H9 (cell line): ENCODE data around the gene MUC5B. TPM values are rescaled to one million over a fixed set of nuclear protein-coding genes. Genes with fewer than 3 reads are reported as not detected.
A peak's percentile ranks its signal among the peaks of the same experiment; 100 is the strongest.

ENCODE experiments used
- DNase-seq: peaks from one replicate; pipeline ENCODE4 v3.0.0-alpha.2; 2017
- H2AFZ ChIP-seq: one replicate; pipeline ENCODE4 v1.6.1; 2013; ENCODE audit warnings: mild to moderate bottlenecking, low read length, control low read depth, moderate library complexity
- H2AK5ac ChIP-seq: 2 replicates; pipeline ENCODE4 v1.6.1; 2013; ENCODE audit warnings: low read length, control low read depth, mixed read lengths; ENCODE audit not compliant: insufficient read length
- H2BK120ac ChIP-seq: one replicate; pipeline ENCODE4 v1.6.1; 2013; ENCODE audit warnings: low read depth, mild to moderate bottlenecking, low read length, control low read depth, inconsistent platforms; ENCODE audit not compliant: poor library complexity, severe bottlenecking
- H2BK12ac ChIP-seq: 2 replicates; pipeline ENCODE4 v1.6.1; 2013; ENCODE audit warnings: low read length, control low read depth, mixed read lengths, low read depth; ENCODE audit not compliant: insufficient read length
- H2BK15ac ChIP-seq: 2 replicates; pipeline ENCODE4 v1.6.1; 2013; ENCODE audit warnings: low read depth, low read length, control low read depth
- H2BK20ac ChIP-seq: one replicate; pipeline ENCODE4 v1.6.1; 2013; ENCODE audit warnings: low read depth, mild to moderate bottlenecking, low read length, control low read depth, inconsistent platforms; ENCODE audit not compliant: poor library complexity, severe bottlenecking
- H2BK5ac ChIP-seq: 2 replicates; pipeline ENCODE4 v1.6.1; 2013; ENCODE audit warnings: low read length, control low read depth, mixed read lengths; ENCODE audit not compliant: insufficient read length
- H3K14ac ChIP-seq: 2 replicates; pipeline ENCODE4 v1.6.1; 2013; ENCODE audit warnings: low read length, control low read depth; ENCODE audit not compliant: insufficient read depth
- H3K18ac ChIP-seq: 2 replicates; pipeline ENCODE4 v1.6.1; 2013; ENCODE audit warnings: low read depth, mild to moderate bottlenecking, mixed read lengths, low read length, control low read depth; ENCODE audit not compliant: insufficient read length
- H3K23ac ChIP-seq: 2 replicates; pipeline ENCODE4 v1.6.1; 2013; ENCODE audit warnings: low read length, control low read depth, mixed read lengths, low read depth; ENCODE audit not compliant: insufficient read length
- H3K23me2 ChIP-seq: 2 replicates; pipeline ENCODE4 v1.6.1; 2013; ENCODE audit warnings: low read depth, mild to moderate bottlenecking, mixed read lengths, low read length, control low read depth; ENCODE audit not compliant: insufficient read length, poor library complexity, severe bottlenecking
- H3K27ac ChIP-seq: 2 replicates; pipeline ENCODE4 v1.5.1; 2013; ENCODE audit warnings: low read length, control low read depth, mixed read lengths, low read depth; ENCODE audit not compliant: insufficient read length
- H3K27me3 ChIP-seq: 2 replicates; pipeline ENCODE4 v1.6.1; 2013; ENCODE audit warnings: low read length, control low read depth, inconsistent platforms; ENCODE audit not compliant: insufficient read depth
- H3K4ac ChIP-seq: 2 replicates; pipeline ENCODE4 v1.6.1; 2013; ENCODE audit warnings: low read depth, mild to moderate bottlenecking, control low read depth, inconsistent platforms, low read length, moderate library complexity
- H3K4me1 ChIP-seq: 2 replicates; pipeline ENCODE4 v1.6.1; 2013; ENCODE audit warnings: low read length, control low read depth, inconsistent platforms; ENCODE audit not compliant: insufficient read depth
- H3K4me2 ChIP-seq: 2 replicates; pipeline ENCODE4 v1.6.1; 2013; ENCODE audit warnings: low read length, control low read depth, mixed read lengths; ENCODE audit not compliant: insufficient read length, insufficient read depth
- H3K56ac ChIP-seq: 2 replicates; pipeline ENCODE4 v1.6.1; 2013; ENCODE audit warnings: low read depth, mild to moderate bottlenecking, mixed read lengths, low read length, control low read depth; ENCODE audit not compliant: insufficient read length
- H3K79me1 ChIP-seq: 2 replicates; pipeline ENCODE4 v1.6.1; 2013; ENCODE audit warnings: low read depth, mild to moderate bottlenecking, moderate library complexity, low read length, control low read depth, inconsistent platforms; ENCODE audit not compliant: insufficient read depth, poor library complexity, severe bottlenecking
- H3K79me2 ChIP-seq: 2 replicates; pipeline ENCODE4 v1.6.1; 2013; ENCODE audit warnings: low read length, control low read depth, inconsistent platforms; ENCODE audit not compliant: insufficient read depth
- H3K9ac ChIP-seq: 2 replicates; pipeline ENCODE4 v1.6.1; 2013; ENCODE audit warnings: low read length, control low read depth, mixed read lengths; ENCODE audit not compliant: insufficient read length; ENCODE audit errors: extremely low read depth
- H3K9me3 ChIP-seq: one replicate; pipeline ENCODE4 v1.6.1; 2013; ENCODE audit warnings: low read depth, low read length, inconsistent platforms; ENCODE audit not compliant: control insufficient read depth
- H3T11ph ChIP-seq: one replicate; pipeline ENCODE4 v1.6.1; 2013; ENCODE audit warnings: mild to moderate bottlenecking, low read length, control low read depth, inconsistent platforms
- H4K20me1 ChIP-seq: one replicate; pipeline ENCODE4 v1.6.1; 2013; ENCODE audit not compliant: control insufficient read depth, insufficient read length, insufficient read depth
- H4K5ac ChIP-seq: 2 replicates; pipeline ENCODE4 v1.6.1; 2013; ENCODE audit warnings: low read depth, mild to moderate bottlenecking, mixed read lengths, low read length, control low read depth; ENCODE audit not compliant: insufficient read length
- H4K8ac ChIP-seq: replicated peaks from 2 replicates; pipeline ENCODE4 v1.6.1; 2013; ENCODE audit warnings: low read length, control low read depth, mixed read lengths, low read depth; ENCODE audit not compliant: insufficient read length
- H4K91ac ChIP-seq: 2 replicates; pipeline ENCODE4 v1.6.1; 2013; ENCODE audit warnings: low read depth, mild to moderate bottlenecking, moderate library complexity, mixed read lengths, low read length, control low read depth; ENCODE audit not compliant: insufficient read length
- H3K27ac Mint-ChIP-seq, 3 experiments: 2 replicates in 2 of 3; 3 replicates in 1 of 3; pipeline ENCODE4 v1.8.0; 2020 to 2021; ENCODE audit warnings: mixed read lengths in 3 of 3, mild to moderate bottlenecking in 1 of 3, moderate library complexity in 1 of 3
- H3K27me3 Mint-ChIP-seq: 2 replicates; pipeline ENCODE4 v1.8.0; 2021; ENCODE audit warnings: low read depth, mild to moderate bottlenecking, moderate library complexity, mixed read lengths
- H3K36me3 Mint-ChIP-seq, 3 experiments: 2 replicates in 2 of 3; 3 replicates in 1 of 3; pipeline ENCODE4 v1.8.0; 2020 to 2021; ENCODE audit warnings: low read depth in 3 of 3, mixed read lengths in 3 of 3; ENCODE audit not compliant: insufficient read depth in 1 of 3
- H3K4me1 Mint-ChIP-seq, 2 experiments: 2 replicates each; pipeline ENCODE4 v1.8.0; 2020; ENCODE audit warnings: mixed read lengths in 2 of 2
- H3K4me3 Mint-ChIP-seq, 2 experiments: 2 replicates in 1 of 2; 3 replicates in 1 of 2; pipeline ENCODE4 v1.8.0; 2020 to 2021; ENCODE audit warnings: mild to moderate bottlenecking in 2 of 2, mixed read lengths in 2 of 2, moderate library complexity in 1 of 2
- H3K9me3 Mint-ChIP-seq, 2 experiments: 2 replicates in 1 of 2; 3 replicates in 1 of 2; pipeline ENCODE4 v1.8.0; 2020; ENCODE audit warnings: mild to moderate bottlenecking in 2 of 2, mixed read lengths in 2 of 2, moderate library complexity in 1 of 2
- WGBS: extraction: QIAGEN DNeasy Blood & Tissue Kit; methylation state at CpG from one replicate; pipeline ENCODE4 v1.1.7; 2013; ENCODE audit warnings: missing lambda C conversion rate, low lambda C conversion rate, mixed read lengths; ENCODE audit not compliant: insufficient read length; ENCODE audit errors: extremely low coverage; 5-methylcytosine and 5-hydroxymethylcytosine counted together
- total RNA-seq: library from RNA; stranded (reverse); gene quantifications from 2 replicates; pipeline ENCODE4 v1.2.1, GENCODE V29; 2021
- TF ChIP-seq, protein P1 (sequence below): fragments of 200-600 bp; sonication (generic); conservative IDR thresholded peaks from 3 replicates; pipeline ENCODE4 v1.8.0; 2021; ENCODE audit warnings: antibody characterized with exemption, mild to moderate bottlenecking

MUC5B gene
- total RNA-seq, 1 experiment from 2014 or later, result not detected

DNA sequence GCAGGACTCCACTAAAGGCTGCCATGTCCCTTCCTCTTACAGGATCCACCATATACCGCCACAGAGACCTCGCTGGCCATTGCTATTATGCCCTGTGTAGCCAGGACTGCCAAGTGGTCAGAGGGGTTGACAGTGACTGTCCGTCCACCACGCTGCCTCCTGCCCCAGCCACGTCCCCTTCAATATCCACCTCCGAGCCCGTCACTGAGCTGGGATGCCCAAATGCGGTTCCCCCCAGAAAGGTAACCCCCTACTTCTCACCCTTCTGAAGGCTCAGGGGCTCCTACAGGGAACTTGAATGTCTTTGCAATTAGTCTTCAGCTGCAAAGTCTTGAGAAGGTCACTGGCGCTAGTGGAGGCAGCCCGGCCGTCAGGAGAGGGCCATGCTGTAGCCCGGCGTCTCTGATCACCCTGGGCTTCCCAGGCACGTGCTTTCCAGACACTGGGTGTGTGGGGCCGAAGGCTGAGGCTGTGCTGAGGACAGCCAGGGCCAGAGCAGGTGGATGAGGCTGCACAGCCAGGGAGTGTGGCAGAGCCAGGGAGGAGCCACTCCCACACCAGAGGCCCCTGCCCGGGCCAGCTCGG lies 30.0 kb upstream of the MUC5B start:
- peak; percentile 8 for DNase-seq
- no peak overlapping the region for H3K23ac ChIP-seq
- H3K27me3 ChIP-seq, result no peaks in the 10 kb centered on the region
- H2AFZ ChIP-seq, result no peak overlapping the region
- no peak overlapping the region for H2BK12ac ChIP-seq
- H4K5ac ChIP-seq, result no peak overlapping the region
- H3K9ac ChIP-seq, result no peak overlapping the region
- peaks cover 5 to 8% of the 10 kb centered on the region in 2 experiments for H3K9me3 Mint-ChIP-seq
- WGBS, result no CpG with 5 or more reads among the region's 17 CpGs
- no peak overlapping the region for H3T11ph ChIP-seq
- H3K56ac ChIP-seq, result no peak overlapping the region
- no peak overlapping the region for H3K18ac ChIP-seq
- H3K4me1 Mint-ChIP-seq, result no peaks in the 10 kb centered on the region
- TF ChIP-seq, protein P1, sequence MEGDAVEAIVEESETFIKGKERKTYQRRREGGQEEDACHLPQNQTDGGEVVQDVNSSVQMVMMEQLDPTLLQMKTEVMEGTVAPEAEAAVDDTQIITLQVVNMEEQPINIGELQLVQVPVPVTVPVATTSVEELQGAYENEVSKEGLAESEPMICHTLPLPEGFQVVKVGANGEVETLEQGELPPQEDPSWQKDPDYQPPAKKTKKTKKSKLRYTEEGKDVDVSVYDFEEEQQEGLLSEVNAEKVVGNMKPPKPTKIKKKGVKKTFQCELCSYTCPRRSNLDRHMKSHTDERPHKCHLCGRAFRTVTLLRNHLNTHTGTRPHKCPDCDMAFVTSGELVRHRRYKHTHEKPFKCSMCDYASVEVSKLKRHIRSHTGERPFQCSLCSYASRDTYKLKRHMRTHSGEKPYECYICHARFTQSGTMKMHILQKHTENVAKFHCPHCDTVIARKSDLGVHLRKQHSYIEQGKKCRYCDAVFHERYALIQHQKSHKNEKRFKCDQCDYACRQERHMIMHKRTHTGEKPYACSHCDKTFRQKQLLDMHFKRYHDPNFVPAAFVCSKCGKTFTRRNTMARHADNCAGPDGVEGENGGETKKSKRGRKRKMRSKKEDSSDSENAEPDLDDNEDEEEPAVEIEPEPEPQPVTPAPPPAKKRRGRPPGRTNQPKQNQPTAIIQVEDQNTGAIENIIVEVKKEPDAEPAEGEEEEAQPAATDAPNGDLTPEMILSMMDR, result no peak
- no peaks in the 10 kb centered on the region for H4K20me1 ChIP-seq
- H2BK5ac ChIP-seq, result no peak overlapping the region
- H4K91ac ChIP-seq, result no peak overlapping the region
- no peaks in the 10 kb centered on the region for H3K4me1 ChIP-seq
- peaks cover 4% of the 10 kb centered on the region for H3K27me3 Mint-ChIP-seq
- no peak overlapping the region for H3K14ac ChIP-seq
- H4K8ac ChIP-seq, result no peak overlapping the region
- no peaks in the 10 kb centered on the region for H3K79me1 ChIP-seq
- H3K4me2 ChIP-seq, result no peak overlapping the region
- H3K23me2 ChIP-seq, result no peaks in the 10 kb centered on the region
- no peaks in the 10 kb centered on the region; a peak in 1 of 7 replicates for H3K36me3 Mint-ChIP-seq
- no peaks in the 10 kb centered on the region for H3K79me2 ChIP-seq
- no peak overlapping the region for H2BK120ac ChIP-seq
- H3K9me3 ChIP-seq, result no peaks in the 10 kb centered on the region
- no peak overlapping the region for H2AK5ac ChIP-seq
- no peak overlapping the region for H3K27ac Mint-ChIP-seq
- H3K27ac ChIP-seq, result no peak overlapping the region
- H3K4me3 Mint-ChIP-seq, result no peak overlapping the region; a peak in 1 of 5 replicates
- H2BK20ac ChIP-seq, result no peak overlapping the region
- no peak overlapping the region for H3K4ac ChIP-seq
- H2BK15ac ChIP-seq, result no peak overlapping the region
